Activated CD8-positive, alpha-beta T cell treated with anti-CD3 and anti-CD28 coated beads, Interleukin-2, amount 10 ng/mL, durations not matched to agents 7 days and 5 days (primary cell): ENCODE measurements around the gene ZNF683. TPM values are rescaled to one million over a fixed set of nuclear protein-coding genes. Genes with fewer than 3 reads are reported as not detected.
"Not testable (repeated sequence)": the region's sequence is repeated elsewhere in the genome, so short reads cannot be mapped to it uniquely, and the experiment has no call there.

Source experiments
- ATAC-seq: fragments of 150-1000 bp; cut with Tn5 transposase; one replicate; pipeline ENCODE4 v1.10.0; 2021; ENCODE audit warnings: moderate library complexity
- CTCF ChIA-PET: fragments of 350-600 bp; sonication (Branson Sonifier 250); formaldehyde crosslinking; loops from one replicate; lab custom pipeline; 2021; ENCODE audit warnings: antibody characterized with exemption; lab: Charles Lee
- POLR2A ChIA-PET: fragments of 350-600 bp; sonication (Branson Sonifier 250); formaldehyde crosslinking; loops from one replicate; lab custom pipeline; 2021; ENCODE audit warnings: antibody characterized with exemption; lab: Charles Lee
- DNase-seq: peaks from one replicate; pipeline ENCODE4 v3.0.0-alpha.2; 2020
- H3K27ac Mint-ChIP-seq: one replicate; pipeline ENCODE4 v1.8.0; 2021; ENCODE audit warnings: mild to moderate bottlenecking, mixed read lengths
- H3K27me3 Mint-ChIP-seq: one replicate; pipeline ENCODE4 v1.8.0; 2021; ENCODE audit warnings: low read depth, mixed read lengths
- H3K36me3 Mint-ChIP-seq: one replicate; pipeline ENCODE4 v1.8.0; 2021; ENCODE audit warnings: low read depth, mixed read lengths
- H3K4me1 Mint-ChIP-seq: one replicate; pipeline ENCODE4 v1.8.0; 2021; ENCODE audit warnings: low read depth, mixed read lengths
- H3K4me3 Mint-ChIP-seq: one replicate; pipeline ENCODE4 v1.8.0; 2021; ENCODE audit warnings: mild to moderate bottlenecking, mixed read lengths
- H3K9me3 Mint-ChIP-seq: one replicate; pipeline ENCODE4 v1.8.0; 2022; ENCODE audit warnings: mixed read lengths; ENCODE audit not compliant: insufficient read depth
- total RNA-seq, 2 experiments: library from RNA; stranded (reverse); gene quantifications; one replicate each; pipeline ENCODE4 v1.2.3, GENCODE V29; 2021

The ZNF683 gene
- total RNA-seq, 2 experiments from 2014 or later = 24.0 to 26.6 TPM

DNA sequence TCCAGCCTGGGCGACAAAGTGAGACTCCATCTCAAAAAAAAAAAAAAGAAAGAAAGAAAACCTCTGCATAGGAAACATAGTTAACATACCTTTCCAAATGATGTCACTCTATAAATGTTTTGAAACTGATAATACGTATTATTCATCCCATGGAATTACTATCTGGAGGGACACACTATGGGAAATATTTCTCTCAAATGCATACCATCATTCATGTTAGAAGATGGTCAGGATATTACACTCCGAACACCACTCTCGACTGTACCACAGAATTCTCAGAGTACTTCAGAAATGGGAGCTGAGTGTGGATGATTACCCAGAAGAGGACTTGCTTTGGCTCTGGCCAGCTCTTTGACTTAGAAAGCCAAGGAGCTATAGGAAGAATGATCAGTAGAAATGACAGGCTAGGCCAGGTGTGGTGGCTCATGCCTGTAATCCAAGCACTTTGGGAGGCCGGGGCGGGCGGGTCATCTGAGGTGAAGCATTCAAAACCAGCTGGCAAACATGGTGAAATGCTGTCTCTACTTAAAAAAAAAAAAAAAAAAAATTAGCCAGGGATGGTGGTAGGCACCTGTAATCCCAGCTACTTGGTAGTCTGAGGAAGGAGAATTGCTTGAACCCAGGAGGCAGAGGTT is 32.8 kb upstream of the ZNF683 start:
- H3K4me3 Mint-ChIP-seq = no peak overlapping the region
- no peaks in the 10 kb centered on the region for H3K36me3 Mint-ChIP-seq
- H3K9me3 Mint-ChIP-seq = no peaks in the 10 kb centered on the region
- DNase-seq (no peak), ATAC-seq (no peak)
- POLR2A ChIA-PET = no interaction called here
- CTCF ChIA-PET = interaction anchor here (1.6 to 4.7 kb wide), 2 partner anchors 11 to 171 kb away, joined by 3 to 39 read pairs; partner anchors contain the start of gene CEP85
- H3K27ac Mint-ChIP-seq = no peak overlapping the region
- peaks cover 32% of the 10 kb centered on the region for H3K27me3 Mint-ChIP-seq
- peaks cover 16% of the 10 kb centered on the region for H3K4me1 Mint-ChIP-seq

GRCh38 chr1:26404641-26405040 is 32.1 kb upstream of the ZNF683 start:
- Mint-ChIP-seq H3K27me3 (peaks cover 31% of the 10 kb centered on the region), H3K4me3 (no peak overlapping the region), H3K4me1 (peaks cover 13% of the 10 kb centered on the region)

DNA sequence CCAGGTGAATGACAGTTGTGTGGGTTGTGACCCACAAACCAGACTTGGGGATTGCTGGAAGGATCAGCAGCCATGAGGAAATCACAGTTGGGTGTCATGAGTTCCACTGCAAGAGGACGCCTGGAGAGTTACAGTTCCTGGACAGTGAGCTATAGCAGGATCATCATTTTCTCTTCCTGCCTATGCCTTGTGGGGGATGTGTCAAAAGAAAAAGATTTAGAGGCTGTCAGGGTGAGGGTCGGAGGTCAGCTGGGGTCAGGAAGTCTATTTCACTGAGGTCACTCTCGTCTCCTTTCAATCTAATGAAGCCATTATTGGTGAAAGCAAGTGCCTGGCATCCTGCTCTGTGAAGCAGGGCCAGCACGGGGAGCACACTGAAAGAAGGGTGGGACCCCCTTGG is 31.1 kb upstream of the ZNF683 start:
- ATAC-seq (no peak), DNase-seq (no peak)
- ChIA-PET CTCF (interaction anchor here (0.8 to 4.7 kb wide), 2 partner anchors 13 to 82 kb away, joined by 3 to 39 read pairs; no protein-coding TSS in a partner anchor), POLR2A (no interaction called here)
- no peak overlapping the region for H3K27ac Mint-ChIP-seq
- H3K4me3 Mint-ChIP-seq = no peak overlapping the region
- no peaks in the 10 kb centered on the region for H3K9me3 Mint-ChIP-seq
- peaks cover 3% of the 10 kb centered on the region for H3K4me1 Mint-ChIP-seq
- H3K36me3 Mint-ChIP-seq = no peaks in the 10 kb centered on the region
- peaks cover 23% of the 10 kb centered on the region for H3K27me3 Mint-ChIP-seq

More at GRCh38 chr1:26404641-26405040, 32.1 kb upstream of the ZNF683 start:
- H3K36me3 Mint-ChIP-seq = no peaks in the 10 kb centered on the region
- no peak overlapping the region for H3K27ac Mint-ChIP-seq
- DNase-seq (no peak), ATAC-seq (no peak)
- CTCF ChIA-PET = interaction anchor here (4.7 kb wide), 1 partner anchor 12 kb away, joined by 39 read pairs; no protein-coding TSS in a partner anchor
- H3K9me3 Mint-ChIP-seq = no peaks in the 10 kb centered on the region
- POLR2A ChIA-PET = no interaction called here

- ATAC-seq (no peak), DNase-seq (no peak)
- Mint-ChIP-seq H3K36me3 (no peaks in the 10 kb centered on the region), H3K27me3 (peaks cover 20% of the 10 kb centered on the region), H3K9me3 (no peaks in the 10 kb centered on the region), H3K4me1 (no peaks in the 10 kb centered on the region), H3K27ac (no peak overlapping the region), H3K4me3 (no peak overlapping the region)
- POLR2A ChIA-PET = no interaction called here
- CTCF ChIA-PET = interaction anchor here (3.7 kb wide), 1 partner anchor 16 kb away, joined by 23 read pairs; no protein-coding TSS in a partner anchor
These were observed 29.3 kb upstream of the ZNF683 start for GRCh38 chr1:26401891-26402290.

DNA sequence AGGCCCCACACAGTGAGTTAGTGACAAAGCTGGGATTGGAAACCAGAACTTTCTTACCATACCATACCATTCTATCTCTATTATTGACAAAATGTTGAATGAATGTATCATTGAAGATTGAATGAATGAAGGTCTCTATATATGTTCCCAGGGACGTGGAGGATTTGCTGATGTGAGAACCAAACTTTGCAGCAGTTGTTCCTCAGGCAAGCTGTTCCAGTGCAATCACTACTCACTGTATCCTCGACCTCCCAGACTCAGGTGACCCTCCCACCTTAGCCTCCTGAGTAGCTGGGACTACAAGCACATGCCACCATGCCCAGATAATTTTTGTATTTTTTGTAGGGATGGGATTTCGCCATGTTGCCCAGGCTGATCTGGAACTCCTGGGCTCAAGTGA is 26.5 kb upstream of the ZNF683 start:
- peak; percentile 19 for DNase-seq
- H3K4me1 Mint-ChIP-seq = peaks cover 7% of the 10 kb centered on the region
- ChIA-PET CTCF (interaction anchor here (0.7 to 3.7 kb wide), 7 partner anchors 16 to 165 kb away, joined by 3 to 23 read pairs (median 3); no protein-coding TSS in a partner anchor), POLR2A (no interaction called here)
- no peak overlapping the region for H3K27ac Mint-ChIP-seq
- no peak for ATAC-seq
- no peak overlapping the region for H3K4me3 Mint-ChIP-seq
- H3K27me3 Mint-ChIP-seq = peaks cover 17% of the 10 kb centered on the region
- H3K36me3 Mint-ChIP-seq = no peaks in the 10 kb centered on the region
- H3K9me3 Mint-ChIP-seq = no peaks in the 10 kb centered on the region

DNA sequence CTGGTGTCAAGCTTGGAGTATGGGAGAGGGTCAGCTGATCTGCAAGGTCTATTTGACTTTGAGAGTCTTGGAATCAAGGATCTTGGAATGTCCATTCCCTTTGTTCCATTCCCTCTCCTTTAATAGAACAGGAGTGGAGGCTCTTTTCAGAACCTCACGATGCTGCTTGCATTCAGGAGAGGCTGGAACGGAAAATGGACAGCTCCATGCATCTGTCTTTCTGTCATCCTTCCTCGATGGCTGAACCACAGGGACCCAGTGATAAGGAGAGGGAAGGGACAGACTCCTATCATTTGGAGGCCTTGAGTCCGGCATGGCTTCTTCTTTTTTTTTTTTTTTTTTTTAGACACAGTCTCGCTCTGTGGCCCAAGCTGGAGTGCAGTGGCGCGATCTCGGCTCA is 23.2 kb upstream of the ZNF683 start:
- H3K36me3 Mint-ChIP-seq = no peaks in the 10 kb centered on the region
- ChIA-PET POLR2A (no interaction called here), CTCF (interaction anchor here (0.9 to 9.2 kb wide), 15 partner anchors 19 to 316 kb away, joined by 3 to 141 read pairs (median 5); partner anchors contain the start of genes CEP85, SH3BGRL3 and ZNF593)
- H3K4me1 Mint-ChIP-seq = peaks cover 22% of the 10 kb centered on the region
- H3K4me3 Mint-ChIP-seq = no peak overlapping the region
- H3K27ac Mint-ChIP-seq = no peak overlapping the region
- no peaks in the 10 kb centered on the region for H3K9me3 Mint-ChIP-seq
- H3K27me3 Mint-ChIP-seq = peaks cover 6% of the 10 kb centered on the region
- ATAC-seq = no peak
- no peak for DNase-seq

DNA sequence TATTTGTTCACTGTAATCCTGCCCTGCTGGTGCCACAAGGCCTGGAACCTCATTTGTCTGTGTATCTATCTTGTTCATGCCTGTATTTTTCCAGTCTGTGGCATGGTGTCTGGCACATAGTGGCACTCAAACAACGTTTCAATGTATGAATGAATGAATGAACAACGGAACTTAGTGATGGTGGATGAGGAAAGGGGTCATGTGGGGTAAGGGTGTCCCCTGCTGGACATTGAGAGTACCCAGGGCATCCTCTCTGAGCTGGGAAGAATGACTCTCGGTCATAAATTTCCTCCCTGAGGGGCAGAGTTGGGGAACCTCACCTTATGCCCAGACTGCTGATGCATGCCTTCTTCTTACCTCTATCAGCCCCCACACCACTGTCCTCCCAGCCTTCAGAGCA is 18.9 kb upstream of the ZNF683 start:
- Mint-ChIP-seq H3K4me1 (peaks cover 61% of the 10 kb centered on the region), H3K27me3 (peaks cover 3% of the 10 kb centered on the region), H3K9me3 (no peaks in the 10 kb centered on the region), H3K4me3 (no peak overlapping the region), H3K36me3 (no peaks in the 10 kb centered on the region), H3K27ac (peak overlapping the region; percentile 35)
- DNase-seq = peak; percentile 78
- ChIA-PET CTCF (interaction anchor here (0.6 to 9.2 kb wide), 31 partner anchors 9 to 229 kb away, joined by 3 to 141 read pairs (median 8); partner anchors contain the start of genes CD52, CEP85, SH3BGRL3 and UBXN11), POLR2A (interaction anchor here (0.8 to 1.3 kb wide), 3 partner anchors 15 to 116 kb away, joined by 3 to 6 read pairs (median 3); no protein-coding TSS in a partner anchor)
- ATAC-seq = peak; percentile 73

GRCh38 chr1:26389604-26390247 is 17.2 kb upstream of the ZNF683 start:
- Mint-ChIP-seq H3K27ac (peak overlapping the region; percentile 81), H3K27me3 (peaks cover 3% of the 10 kb centered on the region), H3K4me1 (peaks cover 72% of the 10 kb centered on the region), H3K9me3 (no peaks in the 10 kb centered on the region), H3K36me3 (no peaks in the 10 kb centered on the region), H3K4me3 (peak overlapping the region; percentile 34)
- CTCF ChIA-PET = interaction anchor here (0.8 to 9.2 kb wide), 13 partner anchors 13 to 220 kb away, joined by 3 to 141 read pairs (median 17); partner anchors contain the start of gene ZNF593
- POLR2A ChIA-PET = interaction anchor here (0.7 kb wide), 1 partner anchor 31 kb away, joined by 3 read pairs; no protein-coding TSS in a partner anchor
- DNase-seq = peak; percentile 64
- ATAC-seq = peak; percentile 64

GRCh38 chr1:26388791-26389445 is 16.4 kb upstream of the ZNF683 start:
- Mint-ChIP-seq H3K27me3 (peaks cover 3% of the 10 kb centered on the region), H3K36me3 (peaks cover 5% of the 10 kb centered on the region), H3K4me3 (peak overlapping the region; percentile 34), H3K4me1 (peaks cover 80% of the 10 kb centered on the region), H3K9me3 (no peaks in the 10 kb centered on the region), H3K27ac (peak overlapping the region; percentile 81)
- ChIA-PET CTCF (interaction anchor here (0.7 to 9.2 kb wide), 9 partner anchors 12 to 153 kb away, joined by 3 to 141 read pairs (median 5); no protein-coding TSS in a partner anchor), POLR2A (interaction anchor here (0.7 to 1.2 kb wide), 4 partner anchors 14 to 30 kb away, joined by 3 read pairs; no protein-coding TSS in a partner anchor)
- DNase-seq = no peak
- ATAC-seq = no peak

DNA sequence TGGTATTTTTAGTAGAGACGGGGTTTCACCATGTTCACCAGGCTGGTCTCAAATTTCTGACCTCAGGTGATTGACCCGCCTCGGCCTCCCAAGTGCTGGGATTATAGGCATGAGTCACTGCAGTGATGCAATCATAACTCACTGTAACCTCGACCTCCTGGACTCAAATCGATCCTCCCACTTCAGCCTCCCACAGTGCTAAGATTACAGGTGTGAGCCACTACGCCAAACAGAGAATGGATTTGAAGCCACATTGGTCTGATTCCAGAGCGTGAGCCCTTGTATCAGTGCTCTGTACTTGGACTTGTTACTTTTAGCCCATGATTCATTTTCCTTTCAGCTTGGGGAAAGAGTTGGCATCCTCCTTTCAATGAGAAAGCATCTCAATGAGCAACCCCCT is 14.9 kb upstream of the ZNF683 start:
- POLR2A ChIA-PET = no interaction called here
- Mint-ChIP-seq H3K27me3 (peaks cover under 1% of the 10 kb centered on the region), H3K9me3 (no peaks in the 10 kb centered on the region), H3K4me1 (peaks cover 83% of the 10 kb centered on the region), H3K36me3 (peaks cover 5% of the 10 kb centered on the region), H3K27ac (no peak overlapping the region), H3K4me3 (no peak overlapping the region)
- no peak for DNase-seq
- ATAC-seq = no peak
- CTCF ChIA-PET = interaction anchor here (5.4 to 9.2 kb wide), 2 partner anchors 11 to 102 kb away, joined by 57 to 141 read pairs; no protein-coding TSS in a partner anchor

DNA sequence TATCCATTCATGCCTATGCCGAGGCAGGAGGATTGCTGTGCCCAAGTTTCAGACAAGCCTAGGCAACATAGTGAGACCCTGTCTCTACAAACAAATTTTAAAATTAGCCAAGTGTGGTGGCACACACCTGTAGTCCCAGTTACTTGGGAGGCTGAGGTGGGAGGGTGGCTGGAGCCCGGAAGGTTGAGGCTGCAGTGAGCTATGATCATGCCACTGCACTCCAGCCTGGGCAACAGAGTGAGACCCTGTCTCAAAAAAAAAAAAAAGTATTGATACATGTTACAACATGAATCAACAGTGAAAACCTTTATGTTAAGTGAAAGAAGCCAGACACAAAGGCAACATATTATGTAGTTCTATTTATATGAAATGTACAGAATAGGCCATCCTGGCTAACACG is 12.5 kb upstream of the ZNF683 start:
- DNase-seq, H3K27ac Mint-ChIP-seq, H3K27me3 Mint-ChIP-seq, ATAC-seq, H3K9me3 Mint-ChIP-seq, H3K36me3 Mint-ChIP-seq: not testable (repeated sequence)
- Mint-ChIP-seq H3K4me3 (peak overlapping the region; percentile 42), H3K4me1 (peaks cover 74% of the 10 kb centered on the region)
- CTCF ChIA-PET = interaction anchor here (1.9 kb wide), 1 partner anchor 11 kb away, joined by 5 read pairs; no protein-coding TSS in a partner anchor
- POLR2A ChIA-PET = interaction anchor here (0.7 kb wide), 1 partner anchor 26 kb away, joined by 5 read pairs; no protein-coding TSS in a partner anchor
